BJ (cell line): Measurements from ENCODE around the gene NANOGP8. TPM values are rescaled to one million over a fixed set of nuclear protein-coding genes. Genes with fewer than 3 reads are reported as not detected.

Experiments
- CTCF ChIA-PET: fragments of 350-600 bp; formaldehyde crosslinking; extraction: SDS; loops from one replicate; lab custom pipeline; 2021; ENCODE audit warnings: antibody characterized with exemption, inconsistent platforms; lab: Yijun Ruan, JAX
- POLR2A ChIA-PET: fragments of 300-600 bp; sonication (Branson Sonifier 250); formaldehyde crosslinking; extraction: SDS; loops from one replicate; lab custom pipeline; 2021; ENCODE audit warnings: antibody characterized with exemption; lab: Charles Lee
- DNase-seq: peaks from one replicate; pipeline ENCODE4 v3.0.0-alpha.2; 2011; ENCODE audit warnings: low read depth
- H3K27me3 ChIP-seq: 2 replicates; pipeline ENCODE4 v1.6.0; 2011; ENCODE audit warnings: low read length; ENCODE audit not compliant: control insufficient read depth, insufficient read depth
- H3K36me3 ChIP-seq: 2 replicates; pipeline ENCODE4 v1.5.1; 2011; ENCODE audit warnings: low read length; ENCODE audit not compliant: control insufficient read depth, insufficient read depth
- H3K4me3 ChIP-seq: 2 replicates; pipeline ENCODE4 v1.5.1; 2011; ENCODE audit warnings: low read depth, mild to moderate bottlenecking, control low read depth, low read length
- CTCF ChIP-seq: IDR thresholded peaks from 2 replicates; pipeline ENCODE4 v1.5.1; 2011; ENCODE audit warnings: low read depth, mild to moderate bottlenecking, control low read depth, inconsistent platforms, low read length, moderate library complexity; ENCODE audit not compliant: insufficient read depth
- polyA plus RNA-seq: library from polyadenylated mRNA; depleted of rRNA; stranded (reverse); fragments of >200 nt; gene quantifications from 2 replicates; pipeline ENCODE4 v1.2.3, GENCODE V29; 2011

NANOGP8 gene
- polyA plus RNA-seq, 1 experiment, result not detected

GRCh38 chr15:35107561-35107960, 22.5 kb upstream of the NANOGP8 start:
- Histone ChIP-seq H3K27me3 (no peaks in the 10 kb centered on the region), H3K4me3 (no peak overlapping the region), H3K36me3 (no peaks in the 10 kb centered on the region)
- no peak for DNase-seq
- ChIA-PET POLR2A (no interaction called here), CTCF (no interaction called here)
- TF ChIP-seq CTCF, result no peak

GRCh38 chr15:35107122-35107521, 22.0 kb upstream of the NANOGP8 start:
- DNase-seq, result no peak
- H3K36me3 ChIP-seq, result no peaks in the 10 kb centered on the region
- no peaks in the 10 kb centered on the region for H3K27me3 ChIP-seq
- TF ChIP-seq CTCF, result no peak
- ChIA-PET POLR2A (no interaction called here), CTCF (interaction anchor here (1.3 kb wide), 1 partner anchor 13 kb away, joined by 3 read pairs; no protein-coding TSS in a partner anchor)
- no peak overlapping the region for H3K4me3 ChIP-seq

- DNase-seq, result no peak
- Histone ChIP-seq H3K4me3 (no peak overlapping the region), H3K36me3 (no peaks in the 10 kb centered on the region), H3K27me3 (no peaks in the 10 kb centered on the region)
- ChIA-PET CTCF (no interaction called here), POLR2A (no interaction called here)
- TF ChIP-seq CTCF, result no peak
These were observed 19.5 kb upstream of the NANOGP8 start for GRCh38 chr15:35104526-35105147.

GRCh38 chr15:35102186-35102585, 17.1 kb upstream of the NANOGP8 start:
- H3K4me3 ChIP-seq, result no peak overlapping the region
- DNase-seq, result no peak
- no peaks in the 10 kb centered on the region for H3K27me3 ChIP-seq
- ChIA-PET CTCF (no interaction called here), POLR2A (no interaction called here)
- no peak for TF ChIP-seq CTCF
- no peaks in the 10 kb centered on the region for H3K36me3 ChIP-seq

DNA sequence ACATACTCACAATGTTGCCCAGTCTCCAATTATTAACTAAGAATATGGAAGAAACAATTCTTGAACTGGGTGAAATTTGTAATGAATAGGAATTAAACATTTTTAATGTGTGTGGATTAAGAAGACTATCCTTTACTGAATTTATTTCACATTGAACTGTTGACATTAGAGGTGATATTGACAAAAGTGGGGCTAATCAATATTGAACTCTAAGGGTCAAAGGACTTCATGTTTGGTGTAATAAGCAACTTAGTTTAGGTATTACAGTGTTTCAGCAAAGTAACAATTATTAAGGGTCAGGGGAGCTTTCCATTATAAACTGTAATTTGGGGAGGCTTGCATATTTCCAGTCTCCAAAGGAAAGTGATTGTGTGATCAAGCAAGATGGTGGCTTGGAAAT, 16.2 kb upstream of the NANOGP8 start:
- no peak for TF ChIP-seq CTCF
- Histone ChIP-seq H3K27me3 (no peaks in the 10 kb centered on the region), H3K36me3 (no peaks in the 10 kb centered on the region), H3K4me3 (no peak overlapping the region)
- no peak for DNase-seq
- ChIA-PET CTCF (no interaction called here), POLR2A (no interaction called here)
